HCEC 1CT (cell line): ENCODE data around the gene SP3.

Experiments
- DNase-seq: peaks from one replicate; pipeline ENCODE4 v3.0.0-alpha.2; 2017

The SP3 gene

DNA sequence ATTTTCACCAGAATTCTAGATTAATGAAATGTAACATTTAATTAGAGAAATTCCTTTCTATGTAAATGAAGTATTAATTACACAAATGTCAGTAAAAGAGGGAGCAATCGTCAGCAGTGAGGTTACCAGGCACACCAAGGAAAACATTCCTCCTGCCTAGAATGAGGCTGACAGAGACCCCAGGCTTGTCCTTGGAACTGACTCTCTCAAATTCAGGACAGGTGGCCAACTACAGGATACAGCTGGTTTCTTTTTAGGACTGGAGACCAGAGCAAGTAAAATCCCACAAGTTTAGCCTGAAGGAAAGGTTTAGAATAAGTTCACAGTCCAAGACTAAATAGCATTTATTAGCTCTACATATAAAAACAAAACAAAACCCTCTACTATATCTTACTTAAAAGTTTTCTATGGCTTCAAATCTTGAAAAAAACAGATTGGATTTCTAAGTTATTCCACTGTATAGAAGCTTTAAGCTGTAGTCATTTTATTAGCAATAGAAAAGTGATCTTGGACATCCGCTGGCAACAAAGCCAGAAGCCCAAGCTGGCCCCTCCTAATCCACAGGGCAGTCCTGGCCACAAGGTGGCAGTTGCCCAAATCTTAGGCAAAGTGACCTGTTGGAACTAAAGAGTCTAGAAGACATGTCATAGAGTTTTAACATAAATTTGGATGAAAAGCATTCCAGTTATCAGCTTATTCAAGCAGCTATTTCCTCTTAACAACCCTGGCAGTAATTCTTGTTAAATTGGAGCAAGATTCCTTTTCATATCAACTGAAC, 81.0 kb downstream of the SP3 start:
- peak; percentile 20 for DNase-seq

DNA sequence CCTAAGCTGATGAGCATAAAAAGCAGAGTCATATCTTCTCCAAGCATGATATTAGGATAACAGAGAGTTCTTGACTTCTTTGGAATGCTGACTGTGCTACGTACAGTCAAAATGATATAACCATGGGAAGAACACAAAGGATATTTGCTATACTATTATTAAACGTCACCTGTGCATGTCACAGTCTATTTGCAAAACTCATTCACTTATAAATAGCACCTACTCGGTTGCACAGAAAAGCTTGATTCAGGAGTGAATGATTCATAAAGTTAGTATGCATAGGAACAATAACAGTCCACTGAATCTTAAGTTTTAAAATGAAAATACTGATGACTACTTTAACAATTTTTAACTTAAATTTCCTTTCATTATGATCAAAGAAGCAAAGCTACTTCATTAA, 83.3 kb downstream of the SP3 start:
- DNase-seq: no peak

DNA sequence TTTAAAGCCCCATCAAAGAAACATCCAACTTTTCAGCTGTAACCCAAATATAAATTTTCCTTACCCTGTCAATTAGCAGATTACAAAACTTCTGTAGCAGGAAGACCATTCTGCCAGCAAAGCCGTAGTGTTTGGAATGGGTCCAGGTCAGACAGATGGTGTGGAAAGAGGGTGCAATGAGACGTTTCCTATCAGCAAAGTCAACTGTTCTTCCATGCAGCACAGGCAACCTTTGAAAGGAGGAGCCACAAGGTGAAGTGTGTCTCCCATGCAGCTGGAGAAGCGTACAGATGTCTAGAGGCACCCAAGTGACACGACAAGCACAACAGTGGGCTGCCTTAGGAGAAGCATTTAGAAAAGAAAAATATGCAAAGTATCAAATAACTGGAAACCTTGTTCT, 83.7 kb downstream of the SP3 start:
- peak; percentile 2 for DNase-seq

DNA sequence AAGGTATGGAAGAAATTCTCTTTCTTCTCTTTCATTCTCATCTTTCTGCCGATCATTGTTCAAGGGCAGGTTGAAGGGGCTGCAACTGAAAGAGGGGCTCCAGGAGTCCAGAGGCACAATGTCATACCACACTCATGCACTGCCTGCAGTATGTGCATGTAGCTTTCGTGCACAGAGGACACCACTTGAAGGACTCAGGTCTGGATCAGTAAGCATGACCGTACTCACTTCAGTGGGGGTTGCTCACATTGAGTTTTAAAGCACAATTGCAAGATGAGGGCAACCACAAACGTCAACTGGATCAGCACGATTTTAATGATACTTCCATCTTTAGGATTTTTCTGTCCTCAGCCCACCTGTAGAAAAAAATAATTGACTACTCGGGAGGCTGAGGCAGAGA, 84.6 kb downstream of the SP3 start:
- DNase-seq: no peak

DNA sequence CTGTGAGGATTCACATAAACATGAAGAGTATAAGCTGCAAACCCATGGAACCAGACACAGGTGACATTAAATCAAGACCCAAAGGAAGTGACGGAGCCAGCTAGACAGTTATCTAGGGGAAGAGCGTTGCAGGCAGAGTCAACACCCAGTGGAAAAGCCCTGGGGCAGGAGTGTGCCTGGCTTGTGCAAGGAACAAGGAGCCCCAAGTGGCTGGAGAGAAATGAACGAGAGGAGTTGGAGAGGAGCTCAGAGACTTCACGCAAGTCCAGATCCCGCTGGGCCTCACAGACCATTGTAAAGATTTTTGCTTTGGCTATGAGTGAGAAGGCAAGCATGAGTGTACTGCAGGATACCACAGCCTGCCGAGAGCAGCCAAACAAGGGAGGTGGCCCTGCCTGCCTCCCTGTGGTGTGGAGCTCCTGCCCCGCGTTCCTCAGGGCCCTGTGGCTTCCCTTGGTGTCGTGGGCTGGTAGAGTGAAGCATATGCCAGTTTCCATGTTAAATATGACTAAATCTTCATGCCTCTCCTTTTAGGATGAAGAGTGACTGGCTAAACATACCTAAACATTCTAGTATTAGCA, 88.2 kb downstream of the SP3 start:
- DNase-seq: no peak

DNA sequence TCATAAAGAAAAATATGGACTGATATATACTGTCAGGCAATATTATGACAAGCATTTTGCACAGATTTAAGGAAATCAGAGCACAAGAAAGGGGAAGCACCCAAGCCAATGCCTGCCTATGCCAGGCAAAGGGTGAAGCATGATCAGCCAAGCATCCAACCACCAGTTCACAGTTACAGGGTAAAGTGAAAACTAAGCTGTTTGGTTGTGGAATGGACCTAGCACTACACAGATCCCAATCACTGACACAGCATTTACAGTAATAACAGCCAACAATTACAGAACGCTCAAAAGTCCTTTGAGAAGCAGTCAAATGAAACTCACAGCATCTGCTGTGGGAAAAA, 90.3 kb downstream of the SP3 start:
- DNase-seq: no peak

DNA sequence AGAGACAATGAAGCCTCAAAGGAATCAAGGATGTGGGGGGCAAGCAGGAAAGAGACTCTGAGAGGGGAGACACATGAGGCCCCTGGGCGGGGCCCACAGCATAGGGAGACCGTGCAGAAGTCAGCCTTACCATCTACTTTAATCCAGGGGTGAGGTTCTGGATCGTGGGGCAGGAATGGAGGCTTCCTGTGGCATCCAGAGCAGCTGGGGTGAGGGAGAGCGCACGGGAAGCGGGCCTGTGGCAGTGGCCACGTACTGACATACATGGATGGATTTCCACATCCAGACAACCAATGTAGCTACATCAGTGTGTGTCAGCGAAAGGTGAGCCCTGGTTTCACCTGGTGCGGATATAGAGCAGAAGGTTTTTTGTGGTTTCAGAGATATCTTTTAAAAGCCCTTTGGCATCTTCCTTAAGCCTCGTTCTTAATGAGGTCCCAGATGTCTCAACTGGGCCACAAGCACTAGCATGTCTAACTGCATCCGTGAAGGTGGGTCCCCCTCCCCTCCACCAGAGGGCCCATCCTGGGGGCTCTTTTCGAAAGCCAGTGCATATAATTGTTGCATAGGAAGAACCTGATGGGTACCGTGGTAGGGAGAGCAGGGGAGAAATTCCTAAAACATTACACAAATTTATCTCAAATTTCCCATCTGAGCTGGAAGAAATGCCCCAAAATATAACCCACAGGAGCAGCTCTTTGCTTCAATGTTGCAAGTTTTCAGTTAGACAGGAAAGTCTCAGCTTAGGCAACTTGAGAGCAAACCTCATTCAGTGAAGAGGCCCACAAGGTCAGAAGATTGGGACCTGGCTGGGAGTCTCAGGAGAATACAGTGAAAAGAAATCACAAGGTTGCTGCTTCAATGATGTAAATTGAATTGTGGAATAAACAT, 90.9 kb downstream of the SP3 start:
- no peak for DNase-seq

DNA sequence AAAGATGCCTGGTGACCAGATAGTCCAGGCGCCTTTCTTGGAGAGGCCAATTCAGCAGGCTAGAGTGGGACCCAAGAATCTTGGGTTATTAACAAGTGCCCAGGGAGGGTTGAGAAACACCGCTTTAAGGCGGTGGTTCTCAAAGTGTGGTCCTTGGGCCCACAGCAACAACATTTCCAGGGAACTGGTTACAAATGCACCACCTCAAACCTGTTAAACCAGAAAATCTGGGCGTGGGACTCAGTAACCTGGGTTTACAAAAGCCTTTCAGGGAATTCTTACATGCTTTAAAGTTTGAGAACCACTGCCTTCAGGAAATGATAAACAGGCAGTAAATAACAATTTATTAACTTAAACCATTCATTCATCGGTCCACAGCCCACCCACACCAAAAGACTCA, 92.5 kb downstream of the SP3 start:
- no peak for DNase-seq

DNA sequence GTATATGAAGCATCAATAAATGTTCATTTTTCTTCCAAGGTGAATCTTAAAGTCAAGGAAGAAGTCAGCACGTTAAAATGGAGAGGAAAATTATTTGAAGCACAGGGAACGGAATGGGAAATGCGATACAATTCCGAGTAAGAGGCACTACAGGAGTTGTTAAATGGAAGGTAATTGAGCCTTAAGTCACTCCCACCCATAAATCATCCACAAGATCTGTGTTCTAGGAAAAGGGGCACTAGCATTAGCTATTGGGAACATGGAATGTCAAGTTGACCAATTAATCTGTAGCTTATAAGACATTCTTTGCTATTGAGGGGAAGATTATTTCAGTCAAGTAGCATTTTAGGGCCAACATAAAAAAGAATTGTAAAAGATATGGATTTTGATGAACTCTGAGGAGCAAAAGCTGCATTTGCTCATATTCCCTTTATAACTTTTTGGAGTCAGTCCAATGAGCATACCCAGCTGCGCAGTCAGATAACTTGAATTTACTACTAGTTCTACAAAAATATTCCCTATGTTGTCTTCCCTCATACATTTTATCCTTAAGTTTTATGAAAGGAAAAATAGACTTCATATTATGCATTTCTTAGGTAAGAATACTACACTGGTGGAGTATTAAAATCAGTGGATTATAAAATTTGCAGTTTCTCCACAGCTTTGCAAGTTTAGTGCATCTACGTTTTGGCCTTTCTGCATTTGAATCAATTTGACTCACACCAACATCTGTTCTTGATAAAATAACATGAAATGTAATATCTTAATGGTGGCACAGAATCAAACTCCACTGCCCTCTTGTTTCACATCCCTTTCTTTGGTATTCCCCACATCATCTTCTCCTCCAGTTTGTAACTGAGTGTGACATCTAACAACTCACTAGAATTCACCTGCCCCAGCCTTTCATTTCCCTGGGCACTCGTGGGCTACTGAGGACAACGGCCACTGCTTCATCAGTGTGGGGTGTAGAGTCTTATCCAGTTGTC, 95.6 kb downstream of the SP3 start:
- no peak for DNase-seq

DNA sequence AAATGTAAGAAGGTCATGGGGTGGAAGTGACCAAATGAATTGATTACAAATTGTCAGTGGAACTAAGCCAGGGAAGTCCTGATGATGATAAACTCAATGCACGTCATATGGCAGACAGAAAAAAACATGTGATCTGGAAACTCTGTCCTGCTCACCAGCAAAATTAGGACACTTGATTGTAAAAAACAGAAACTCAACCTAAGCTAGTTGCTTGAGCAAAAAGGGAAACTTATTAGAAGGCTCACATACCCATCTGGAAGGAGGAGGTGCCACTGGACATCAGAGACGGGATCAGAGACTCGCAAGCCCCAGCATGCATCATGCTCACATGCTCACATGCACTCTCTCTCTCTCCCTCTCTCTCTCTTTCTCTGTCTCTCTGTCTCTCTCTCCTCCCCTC, 96.8 kb downstream of the SP3 start:
- no peak for DNase-seq

DNA sequence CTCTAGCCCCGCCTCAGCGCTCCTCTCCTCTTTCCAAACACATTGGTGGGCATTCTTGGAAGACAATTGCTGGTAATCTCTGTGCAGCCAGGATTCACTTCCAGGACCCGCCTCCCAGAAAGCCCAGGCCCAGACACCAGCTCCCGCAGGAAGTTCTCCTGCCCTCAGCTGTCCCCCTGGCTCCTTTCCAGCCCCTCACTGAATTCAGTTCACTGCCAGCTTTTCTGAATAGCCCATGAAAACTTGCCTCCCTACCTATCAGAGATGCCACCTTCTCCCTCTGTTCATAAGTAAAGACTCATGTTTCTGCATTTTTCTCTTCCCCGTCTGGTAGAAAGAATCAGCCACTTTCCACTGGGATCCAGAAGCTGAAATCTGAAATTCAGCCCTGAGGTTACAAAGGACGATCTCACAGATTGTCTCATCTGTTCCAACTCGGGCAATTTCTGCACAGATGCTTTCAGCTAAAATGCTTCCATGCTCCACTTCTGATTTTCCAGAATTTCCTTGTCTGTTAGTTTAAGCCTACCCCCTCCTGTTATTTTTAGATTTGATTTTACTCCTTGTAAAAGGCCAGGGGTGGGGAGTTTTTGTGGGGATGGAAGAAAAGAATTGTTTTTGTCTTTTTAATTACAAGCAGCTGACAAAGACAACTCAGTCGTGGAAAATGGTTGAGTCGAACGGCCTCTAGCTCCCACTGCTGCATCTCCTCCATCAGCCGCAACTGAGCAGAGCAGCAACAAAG, 98.1 kb downstream of the SP3 start:
- no peak for DNase-seq

DNA sequence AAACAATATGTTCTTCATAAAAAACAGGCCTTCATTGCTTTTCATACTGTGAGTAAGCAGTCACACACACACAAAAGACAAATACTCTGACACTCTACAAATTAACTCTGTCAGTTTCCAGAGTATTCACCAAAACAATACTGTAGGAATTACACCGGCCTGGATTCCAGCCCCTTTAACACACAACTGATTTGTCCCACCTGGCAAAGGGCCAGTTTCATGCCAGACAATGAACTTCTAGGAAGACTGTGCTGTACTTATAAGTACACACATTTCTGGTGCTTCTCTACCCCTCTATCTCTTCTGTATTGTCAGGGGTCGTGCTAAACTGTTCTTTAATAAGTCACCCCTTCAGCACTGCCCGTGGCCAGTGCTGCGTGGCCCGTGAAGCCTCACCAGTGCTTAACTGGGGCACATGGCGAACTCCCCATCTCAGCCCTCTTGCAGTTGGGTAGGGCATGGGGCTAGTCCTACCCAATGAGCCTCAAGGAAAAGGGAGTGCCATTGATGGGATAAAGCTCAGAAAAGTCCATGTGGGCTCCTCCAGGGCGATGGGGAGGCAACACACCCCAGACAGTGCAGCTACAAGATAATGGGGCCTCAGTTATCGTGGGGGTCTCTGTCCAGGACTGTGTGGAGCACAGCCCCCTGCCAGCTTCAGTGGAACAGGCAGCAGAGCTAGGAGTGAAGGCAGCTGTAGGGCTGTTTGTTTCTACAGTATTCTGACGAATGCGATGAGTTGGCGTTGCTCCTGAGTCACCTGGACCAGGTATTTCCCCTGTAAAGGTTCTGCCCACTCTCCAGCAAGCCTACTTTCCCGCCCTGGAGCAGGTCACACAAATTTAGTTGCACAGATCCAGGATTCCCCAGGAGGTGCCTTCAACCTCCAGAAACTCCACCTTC, 99.0 kb downstream of the SP3 start:
- DNase-seq: no peak

DNA sequence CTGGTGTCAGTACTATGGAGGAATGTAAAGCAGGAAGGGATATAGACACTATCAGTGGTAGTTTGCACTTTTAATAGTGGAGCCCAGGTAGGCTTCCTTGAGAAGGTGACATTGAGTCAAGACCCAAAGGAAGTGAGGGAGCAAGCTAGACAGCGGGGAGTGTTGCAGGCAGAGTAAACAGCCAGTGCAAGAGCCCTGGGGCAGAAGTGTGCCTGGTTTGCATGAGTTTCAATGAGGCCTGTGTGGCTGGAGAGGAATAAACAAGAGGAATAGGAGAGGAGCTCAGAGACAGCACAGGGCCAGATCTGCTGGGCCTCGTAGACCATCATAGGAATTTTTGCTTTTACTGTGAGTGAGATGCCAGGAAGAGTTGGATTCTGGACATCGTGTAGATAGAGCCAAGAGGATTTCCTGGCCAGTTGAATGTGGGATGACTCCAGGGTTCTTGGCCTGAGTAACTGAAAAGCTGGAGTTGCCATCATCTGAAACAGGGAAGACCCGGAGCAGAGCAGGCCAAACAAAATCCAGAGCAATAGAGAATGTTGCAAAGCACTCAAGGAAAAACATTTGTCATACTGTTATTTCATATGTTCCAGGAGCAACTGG, 102.5 kb downstream of the SP3 start:
- no peak for DNase-seq

DNA sequence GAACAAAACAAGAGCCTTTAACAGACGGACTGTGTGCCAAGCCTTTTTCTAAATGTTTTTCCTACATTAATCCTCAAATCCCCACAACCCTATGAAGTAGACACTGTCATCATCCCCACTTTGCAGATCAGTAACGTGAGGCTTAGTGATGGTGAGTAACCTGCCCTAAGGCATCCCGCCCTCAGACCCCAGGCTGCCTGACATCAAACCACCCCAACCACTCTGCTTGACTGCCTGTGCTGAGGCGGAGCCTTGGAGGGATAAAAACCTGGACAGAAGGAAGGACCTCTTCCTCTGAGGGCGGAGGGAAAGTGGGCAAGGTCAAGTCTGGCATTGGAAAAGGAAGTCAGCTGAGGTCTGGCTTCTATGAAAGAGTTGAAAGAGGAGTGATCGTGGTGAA, 104.6 kb downstream of the SP3 start:
- DNase-seq: no peak

DNA sequence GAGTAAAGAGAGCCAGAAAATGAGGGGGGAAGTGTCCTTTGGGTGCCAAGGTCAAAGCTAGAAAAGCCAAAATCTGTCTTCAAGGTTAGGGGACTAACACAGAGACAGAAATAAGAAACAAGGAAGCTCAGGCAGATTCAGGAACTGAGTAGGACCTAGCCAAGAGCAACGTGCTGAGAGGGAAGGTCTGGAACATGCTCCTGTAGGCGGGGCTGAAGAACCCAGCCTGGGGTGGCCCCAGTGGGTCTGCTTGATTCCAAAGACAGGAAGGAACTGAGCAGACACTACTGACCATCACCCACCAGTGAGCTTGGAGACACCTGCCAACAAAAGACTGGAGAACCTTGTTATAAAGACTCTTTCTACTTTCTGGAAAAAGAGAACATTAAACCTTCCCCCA, 105.1 kb downstream of the SP3 start:
- no peak for DNase-seq

DNA sequence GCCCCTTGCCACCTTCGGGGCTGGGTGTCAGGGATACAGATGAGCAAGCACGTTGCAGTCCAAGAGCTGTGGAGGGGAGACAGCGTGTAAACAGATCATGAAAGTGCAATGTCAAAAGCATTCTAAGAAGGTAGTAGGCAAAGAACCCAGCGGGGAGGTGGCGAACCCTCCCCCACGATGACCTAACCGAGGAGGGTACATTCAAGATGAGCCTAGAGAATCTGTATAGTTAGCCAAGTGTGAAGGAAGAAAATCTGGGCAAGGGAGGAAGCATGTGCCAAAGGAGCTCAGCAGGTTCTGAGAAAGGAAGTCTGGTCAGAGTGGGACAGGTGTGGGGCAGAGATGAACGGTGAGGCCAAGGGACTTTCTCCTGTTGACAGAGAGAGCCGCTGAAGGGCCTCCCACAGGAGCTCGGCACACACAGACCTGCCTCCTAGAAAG, 106.9 kb downstream of the SP3 start:
- no peak for DNase-seq
